Femur (tissue), 1 donor: ENCODE data around the gene WNT10A.
A peak's percentile ranks its signal among the peaks of the same experiment; 100 is the strongest.
"Not testable (repeated sequence)": the region's sequence is repeated elsewhere in the genome, so short reads cannot be mapped to it uniquely, and the experiment has no call there.

ENCODE experiments used
- DNase-seq: peaks from one replicate; pipeline ENCODE4 v3.0.0-alpha.2; 2017

The WNT10A gene

DNA sequence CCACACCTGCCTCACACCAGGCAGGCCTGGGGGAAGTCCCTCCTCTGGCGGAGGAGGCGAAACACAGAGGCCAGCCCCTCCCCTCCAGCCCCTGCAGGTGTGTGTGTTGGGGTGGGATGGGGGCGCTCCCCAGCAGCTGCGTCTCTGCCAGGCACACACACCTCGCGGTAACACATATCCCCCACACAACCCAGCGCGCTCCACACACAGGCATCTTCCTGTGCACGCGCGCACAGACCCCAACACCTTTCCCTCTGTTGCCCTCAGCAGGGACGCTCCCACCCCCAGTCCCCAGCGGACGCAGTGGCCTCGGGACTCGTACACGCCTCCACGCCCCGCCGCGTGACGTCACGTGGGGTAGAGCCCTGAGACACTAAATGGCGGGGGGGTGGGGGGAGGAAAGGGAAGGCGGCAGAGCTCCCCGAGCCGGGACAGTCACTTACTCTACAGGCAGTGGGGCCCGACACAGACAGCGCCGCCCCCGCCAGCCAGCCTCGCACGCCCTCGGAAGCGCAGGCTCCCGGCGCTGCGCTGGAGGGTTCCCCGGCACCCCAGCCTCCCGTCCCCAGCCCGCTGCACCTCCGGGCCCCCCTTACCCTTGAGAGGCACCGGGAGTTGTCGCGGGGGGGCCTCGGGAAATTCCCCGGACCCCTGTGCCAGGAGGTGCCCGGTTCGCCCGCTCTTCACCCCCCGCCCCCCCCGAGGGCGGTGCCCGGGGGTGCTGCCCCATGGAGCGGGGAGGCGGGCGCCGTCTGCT is at the start of gene WNT10A:
WNT10A (plus strand) TSS at position 751 of the 757 bp plus-strand sequence. CDS start 144 bp downstream, outside the sequence.
- DNase-seq: no peak

DNA sequence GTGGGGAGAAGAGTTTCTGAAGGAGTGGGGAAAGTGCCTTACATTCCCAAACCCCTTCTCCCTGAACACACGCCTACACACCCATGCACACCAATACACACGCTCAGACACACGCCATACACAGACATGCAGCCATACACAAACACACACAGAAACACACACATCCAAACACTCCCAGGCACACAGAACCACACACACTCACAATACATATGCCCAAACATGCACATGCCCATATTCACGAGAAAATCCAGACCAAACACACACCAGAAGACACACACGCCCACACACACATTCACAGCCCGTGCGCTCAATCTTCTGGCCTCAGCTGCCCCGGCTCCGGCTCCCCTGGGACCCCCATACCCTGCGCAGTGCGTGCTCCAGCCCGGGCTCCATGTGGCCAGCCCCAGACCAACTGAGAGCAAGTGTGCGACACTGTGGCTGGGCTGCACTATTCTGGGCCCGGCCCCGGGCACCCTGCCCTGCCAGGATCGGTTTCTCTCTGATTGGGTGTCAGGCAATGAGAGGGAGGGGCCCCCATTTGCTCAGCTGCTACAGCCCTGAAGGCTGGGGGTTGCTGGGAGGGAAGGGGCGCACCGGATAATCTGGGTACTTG is 49.2 kb upstream of the WNT10A start, which contains the start of gene PRKAG3:
PRKAG3 (minus strand) TSS at position 426 of the 613 bp plus-strand sequence.
- peak; percentile 71 for DNase-seq

DNA sequence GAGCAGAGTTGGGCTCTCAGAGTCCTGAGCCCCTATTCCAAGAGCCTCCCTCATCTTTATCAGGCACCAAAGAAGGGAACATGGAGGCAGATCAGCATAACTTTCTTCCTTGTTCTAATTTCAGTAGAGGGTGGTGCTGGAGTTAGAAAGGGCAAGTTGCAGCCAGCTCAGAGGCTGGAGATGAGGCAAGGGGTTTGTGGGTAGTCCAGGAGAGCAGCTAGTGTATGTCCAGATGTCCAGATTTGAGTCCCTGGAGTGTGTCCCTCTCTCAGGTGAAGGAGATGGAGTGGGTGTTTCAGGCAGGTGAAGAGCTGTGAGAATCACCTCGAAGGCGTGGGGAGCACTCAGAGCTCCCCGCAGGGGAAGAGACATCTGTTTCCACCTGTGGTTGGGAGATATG is 48.6 kb upstream of the WNT10A start:
- no peak for DNase-seq

- DNase-seq: peak; percentile 58
Measured at GRCh38 chr2:218832520-218832919, 48.1 kb upstream of the WNT10A start.

GRCh38 chr2:218833023-218833609 is 47.5 kb upstream of the WNT10A start:
- no peak for DNase-seq

GRCh38 chr2:218834685-218835084 is 46.0 kb upstream of the WNT10A start:
- no peak for DNase-seq

- no peak for DNase-seq
Measured at GRCh38 chr2:218837495-218837894, 43.2 kb upstream of the WNT10A start.

GRCh38 chr2:218839430-218839829 is 41.2 kb upstream of the WNT10A start:
- no peak for DNase-seq

- DNase-seq: no peak
Measured at GRCh38 chr2:218839888-218840287, 40.8 kb upstream of the WNT10A start.

DNA sequence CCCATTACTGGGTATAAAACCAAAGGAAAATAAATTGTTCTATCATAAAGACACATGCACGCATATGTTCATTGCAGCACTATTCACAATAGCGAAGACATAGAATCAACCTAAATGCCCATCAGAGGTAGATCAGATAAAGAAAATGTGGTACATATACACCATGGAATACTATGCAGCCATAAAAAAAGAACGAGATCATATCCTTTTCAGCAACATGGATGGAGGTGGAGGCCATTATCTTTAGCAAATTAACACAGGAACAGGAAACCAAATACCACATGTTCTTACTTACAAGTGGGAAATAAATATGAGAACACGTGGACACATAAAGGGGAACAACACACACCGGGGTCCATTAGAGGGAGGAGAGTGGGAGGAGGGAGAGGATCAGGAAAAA is 36.3 kb upstream of the WNT10A start:
- not testable (repeated sequence) for DNase-seq

- DNase-seq: not testable (repeated sequence)
Measured at GRCh38 chr2:218846963-218847362, 33.7 kb upstream of the WNT10A start.

DNA sequence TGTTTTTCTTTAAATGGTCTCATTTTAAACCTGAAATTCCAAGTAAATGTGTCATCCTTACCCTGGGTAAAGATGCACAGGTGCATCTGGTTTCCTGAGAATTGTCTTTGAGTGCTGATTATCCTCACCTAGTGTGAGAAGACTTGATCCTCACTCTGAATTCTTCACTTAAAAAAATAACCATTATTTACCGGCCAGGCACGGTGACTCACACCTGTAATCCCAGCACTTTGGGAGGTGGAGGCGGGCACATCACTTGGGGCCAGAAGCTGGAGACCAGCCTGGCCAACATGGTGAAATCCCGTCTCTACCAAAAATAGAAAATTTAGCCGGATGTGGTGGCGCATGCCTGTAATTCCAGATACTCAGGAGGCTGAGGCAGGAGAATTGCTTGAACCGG is 30.9 kb upstream of the WNT10A start:
- DNase-seq: no peak

GRCh38 chr2:218850796-218851195 is 29.9 kb upstream of the WNT10A start:
- no peak for DNase-seq

DNA sequence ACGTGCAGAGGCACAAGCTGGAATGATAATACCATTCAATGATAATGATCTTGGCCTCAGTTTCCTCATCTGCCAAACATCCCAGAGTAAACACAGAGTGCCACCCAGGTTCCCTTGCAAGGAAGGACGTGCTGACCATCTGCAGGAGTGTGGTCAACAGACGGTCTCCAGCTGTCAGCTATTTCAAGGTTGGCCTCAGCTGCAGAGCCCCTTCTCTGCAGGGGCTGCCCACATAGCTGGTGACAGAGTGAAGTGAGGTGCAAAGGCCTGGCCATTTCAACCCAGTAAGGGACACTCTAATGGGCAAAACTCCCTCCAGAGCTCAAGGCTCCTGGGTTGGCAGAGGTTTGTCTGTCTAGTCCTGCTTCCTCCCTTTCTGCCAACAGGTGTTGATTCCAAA is 29.4 kb upstream of the WNT10A start:
- DNase-seq: no peak

- DNase-seq: peak; percentile 66
Measured at GRCh38 chr2:218852911-218853667, 27.6 kb upstream of the WNT10A start.

GRCh38 chr2:218853766-218854165 is 26.9 kb upstream of the WNT10A start:
- no peak for DNase-seq

DNA sequence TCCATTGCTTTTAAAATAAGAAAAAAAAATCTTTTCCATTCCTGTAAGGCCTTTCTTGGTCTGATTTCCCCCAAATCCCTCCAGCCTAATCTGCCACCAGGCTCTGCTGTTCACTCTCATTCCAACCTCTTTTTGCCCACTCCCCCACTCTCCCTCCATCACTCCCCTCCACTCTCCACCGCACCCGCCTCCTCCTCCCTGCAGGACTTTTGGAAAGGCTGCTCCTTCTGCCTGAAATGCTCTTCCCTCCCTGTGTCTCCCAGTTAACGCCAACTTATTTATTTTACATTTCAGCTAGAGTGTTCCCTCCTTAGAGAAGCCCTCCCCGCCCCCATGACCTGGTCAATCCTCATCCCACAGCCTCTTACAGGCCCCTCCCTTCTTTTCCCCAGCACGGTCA is 25.8 kb upstream of the WNT10A start:
- DNase-seq: no peak

- no peak for DNase-seq
Measured at GRCh38 chr2:218855305-218856166, 25.1 kb upstream of the WNT10A start.

- DNase-seq: no peak
Measured at GRCh38 chr2:218856167-218856895, 24.3 kb upstream of the WNT10A start.

DNA sequence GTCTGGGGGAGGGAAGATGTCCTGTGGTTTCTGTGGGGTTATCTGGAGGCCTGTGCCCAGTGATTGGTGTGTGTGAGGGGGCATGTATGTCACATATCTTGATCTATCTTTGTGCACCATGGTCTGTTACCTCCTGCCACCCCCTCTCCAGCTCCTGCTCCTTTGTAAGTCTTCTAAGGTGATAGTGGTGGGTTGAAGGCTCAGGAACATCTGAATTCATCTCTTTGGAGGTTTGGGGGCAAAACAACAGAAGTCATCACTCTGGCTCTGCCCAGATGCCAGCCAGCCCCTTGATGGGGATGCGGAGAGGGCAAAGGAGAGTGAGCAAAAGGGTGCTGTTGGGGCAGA is 23.8 kb upstream of the WNT10A start:
- DNase-seq: no peak

DNA sequence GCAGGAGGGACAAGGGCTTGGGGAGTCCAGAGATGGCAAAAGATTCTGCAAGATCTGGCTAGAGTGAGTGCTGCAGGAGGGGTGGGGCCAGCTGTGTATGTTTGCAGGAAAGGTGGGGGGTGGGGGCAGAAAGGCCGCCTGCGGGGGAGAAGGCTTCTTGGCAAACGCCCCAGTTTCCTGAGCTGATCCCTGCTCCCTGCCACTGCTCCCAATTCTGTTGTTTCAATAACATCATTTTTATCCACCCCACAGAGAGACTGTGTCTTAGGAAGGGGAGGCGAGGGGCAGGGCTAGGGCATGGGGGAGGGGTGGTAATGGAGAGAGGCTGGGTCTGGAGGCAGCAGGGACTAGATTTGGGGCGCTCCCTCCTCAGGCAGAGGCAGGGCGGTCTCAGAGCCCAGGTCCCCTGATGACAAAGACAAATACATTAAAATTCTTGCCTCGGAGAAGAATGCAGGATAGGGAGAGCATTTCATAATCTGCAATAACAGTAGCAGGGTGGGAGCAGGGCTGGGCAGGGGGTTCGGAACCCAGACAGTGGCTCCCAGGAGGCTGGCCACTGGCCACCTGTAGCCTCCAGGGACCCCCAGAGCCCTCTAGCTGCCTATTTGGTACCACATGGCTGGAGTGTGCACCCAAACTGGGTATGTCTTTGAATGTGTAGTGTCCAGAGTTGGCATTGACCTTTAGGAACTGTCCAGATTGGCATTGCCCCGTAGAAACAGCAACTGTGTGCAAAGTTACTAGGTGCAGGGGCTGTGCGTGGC is 23.1 kb upstream of the WNT10A start:
- DNase-seq: no peak
